Measurements from ENCODE around the gene LRRC23. TPM values are rescaled to one million over a fixed set of nuclear protein-coding genes. Genes with fewer than 3 reads are reported as not detected.

Gene LRRC23
- total and polyA plus RNA-seq, 9 of the 15 experiments (the other 6 are each of a cell fraction or from before 2014, with no cell fraction given), result 2.2 to 7.0 (median 3.0) TPM

- TF ChIP-seq PRPF4 (IDR thresholded peaks at IDR 0.05; ENCODE audit: insufficient read depth, low read depth, low read length, poor library complexity, severe bottlenecking), result no peak
- 0 out of 2 replicates have a peak, but pooled peaks have one; percentile 28 for TF ChIP-seq ZNF445 (CRISPR knock-in tag; IDR thresholded peaks at IDR 0.05; ENCODE audit: low read depth)
- TF ChIP-seq RCOR1 (IDR thresholded peaks at IDR 0.05; ENCODE audit: borderline replicate concordance in 1 of 2, low read depth in 2 of 2, low read length in 2 of 2), result peak in 1 of 2 experiments; percentile 43; a peak in 1 of 4 replicates
- no peak for TF ChIP-seq RBM17 (IDR thresholded peaks at IDR 0.05; ENCODE audit: borderline replicate concordance, low read depth, low read length)
- no peak for TF ChIP-seq NCOA6 (IDR thresholded peaks at IDR 0.05)
- no peak for TF ChIP-seq SNRNP70 (optimal IDR thresholded peaks at IDR 0.05; ENCODE audit: low read depth, low read length)
- TF ChIP-seq CHD7 (IDR thresholded peaks at IDR 0.05; ENCODE audit: low read depth, low read length), result no peak
- no peak for TF ChIP-seq ATF2 (CRISPR knock-in tag; IDR thresholded peaks at IDR 0.05)
- no peak for TF ChIP-seq SPI1 (IDR thresholded peaks at IDR 0.05; ENCODE audit: borderline replicate concordance, low read depth, low read length)
- TF ChIP-seq YBX1 (IDR thresholded peaks at IDR 0.05), result no peak
- TF ChIP-seq ELF1 (tag; IDR thresholded peaks at IDR 0.05), result peak; percentile 66; the same call in 1 of the 2 replicates
- no peak for TF ChIP-seq ZBTB17 (CRISPR knock-in tag; IDR thresholded peaks at IDR 0.05)
- TF ChIP-seq LCOR (CRISPR knock-in tag; IDR thresholded peaks at IDR 0.05), result peak; percentile 36; the same call in 1 of the 2 replicates
- TF ChIP-seq MAZ (CRISPR knock-in tag; conservative IDR thresholded peaks at IDR 0.05 in 1 of 2, IDR thresholded peaks at IDR 0.05 in 1 of 2), result peak; percentile 61 to 78; a peak in 3 of 4 replicates
- no peak for TF ChIP-seq ZNF134 (CRISPR knock-in tag; conservative IDR thresholded peaks at IDR 0.05)
These were observed 33.1 kb downstream of the LRRC23 start (continued) for GRCh38 chr12:6937481-6938352.
